GM12878 (cell line): ENCODE results near the gene JAKMIP1. TPM values are rescaled to one million over a fixed set of nuclear protein-coding genes. Genes with fewer than 3 reads are reported as not detected.

ENCODE experiments used
- ATAC-seq: fragments of 200-7000 bp; cut with Tn5 transposase; 3 replicates; pipeline ENCODE4 v1.9.1; 2020; ENCODE audit warnings: mild to moderate bottlenecking, moderate library complexity
- BruUV-seq: library from RNA; stranded (reverse); fragments of 400-500 nt; replicated peaks from 2 replicates; lab custom pipeline; 2021; lab: Mats Ljungman, UMichigan
- CTCF ChIA-PET: fragments of 300-600 bp; sonication (Branson Sonifier 250); formaldehyde crosslinking; extraction: SDS; loops from one replicate; lab custom pipeline; 2021; ENCODE audit warnings: inconsistent platforms; lab: Yijun Ruan, JAX
- POLR2A ChIA-PET: fragments of 350-600 bp; formaldehyde crosslinking; extraction: SDS; loops from one replicate; lab custom pipeline; 2021; ENCODE audit warnings: inconsistent platforms; lab: Charles Lee
- RAD21 ChIA-PET: fragments of 300-600 bp; sonication (Branson Sonifier 250); formaldehyde crosslinking; loops from one replicate; lab custom pipeline; 2023; ENCODE audit warnings: antibody characterized with exemption; ENCODE audit not compliant: unreplicated experiment; lab: Charles Lee
- SMC1A ChIA-PET: fragments of 300-600 bp; sonication (Branson Sonifier 250); formaldehyde crosslinking; loops from one replicate; lab custom pipeline; 2023; ENCODE audit not compliant: unreplicated experiment, uncharacterized antibody; lab: Charles Lee
- DNase-seq: peaks from one replicate; pipeline ENCODE4 v3.0.0-alpha.2; 2011; ENCODE audit warnings: low read depth, low spot score
- FAIRE-seq: peaks from 3 replicates; lab custom pipeline; 2011; peaks lifted over from hg19 to GRCh38; lab: Jason Lieb, UNC
- H2AFZ ChIP-seq: 2 replicates; pipeline ENCODE4 v1.6.0; 2011; ENCODE audit warnings: low read depth, low read length, control low read depth; ENCODE audit not compliant: control insufficient read depth
- H3K27ac ChIP-seq: 2 replicates; pipeline ENCODE4 v1.5.1; 2011; ENCODE audit warnings: control low read depth; ENCODE audit not compliant: control insufficient read depth, insufficient read depth
- H3K27me3 ChIP-seq, 2 experiments: replicated peaks in 1 of 2; 2 replicates each; pipeline versions ENCODE4 v1.6.0 to v1.6.1; 2011; ENCODE audit warnings: low read length in 1 of 2; ENCODE audit not compliant: control insufficient read depth in 2 of 2, insufficient read depth in 2 of 2
- H3K36me3 ChIP-seq, 2 experiments: 2 replicates each; pipeline ENCODE4 v1.5.1; 2011; ENCODE audit warnings: low read length in 1 of 2; ENCODE audit not compliant: control insufficient read depth in 2 of 2, insufficient read depth in 2 of 2
- H3K4me1 ChIP-seq: 2 replicates; pipeline ENCODE4 v1.6.1; 2011; ENCODE audit warnings: mild to moderate bottlenecking, low read length, moderate library complexity, mixed read lengths; ENCODE audit not compliant: control insufficient read depth, insufficient read depth
- H3K4me2 ChIP-seq: 2 replicates; pipeline ENCODE4 v1.6.0; 2011; ENCODE audit warnings: control low read depth; ENCODE audit not compliant: control insufficient read depth, insufficient read depth
- H3K4me3 ChIP-seq: fragments of 200-600 bp; sonication (generic); 2 replicates; pipeline ENCODE4 v1.5.1; 2016
- H3K79me2 ChIP-seq: 2 replicates; pipeline ENCODE4 v1.6.0; 2011; ENCODE audit warnings: low read length; ENCODE audit not compliant: control insufficient read depth, insufficient read depth
- H3K9ac ChIP-seq: 2 replicates; pipeline ENCODE4 v1.8.0; 2011; ENCODE audit warnings: low read length, control low read depth, mixed read lengths; ENCODE audit not compliant: control insufficient read depth, insufficient read depth
- H3K9me3 ChIP-seq: replicated peaks from 3 replicates; pipeline ENCODE4 v1.5.1; 2011; ENCODE audit warnings: mild to moderate bottlenecking, low read length; ENCODE audit not compliant: control insufficient read depth, insufficient read depth
- H4K20me1 ChIP-seq: 2 replicates; pipeline ENCODE4 v1.6.0; 2011; ENCODE audit not compliant: control insufficient read depth, insufficient read depth
- HDAC2 ChIP-seq: fragments of 200-600 bp; sonication (generic); IDR thresholded peaks from 2 replicates; pipeline ENCODE4 v1.6.1; 2017
- KAT2A ChIP-seq: conservative IDR thresholded peaks from 2 replicates; pipeline ENCODE4 v1.6.1; 2011; ENCODE audit warnings: low read depth, low read length; ENCODE audit not compliant: control insufficient read depth
- MTA3 ChIP-seq: IDR thresholded peaks from 2 replicates; pipeline ENCODE4 v1.6.1; 2012; ENCODE audit warnings: low read length, inconsistent platforms, borderline replicate concordance
- RUNX3 ChIP-seq: IDR thresholded peaks from 2 replicates; pipeline ENCODE4 v1.6.1; 2012; ENCODE audit warnings: low read length, inconsistent platforms
- SMAD5 ChIP-seq: IDR thresholded peaks from 2 replicates; pipeline ENCODE4 v1.6.1; 2016; ENCODE audit warnings: antibody characterized with exemption, low read depth
- SMC3 ChIP-seq: IDR thresholded peaks from 2 replicates; pipeline ENCODE4 v1.6.1; 2011; ENCODE audit warnings: low read length, improper control_type of control experiment, borderline replicate concordance
- YBX1 ChIP-seq: fragments of 450-650 bp; IDR thresholded peaks from 2 replicates; pipeline ENCODE4 v1.6.1; 2016; ENCODE audit warnings: antibody characterized with exemption
- WGBS: methylation state at CpG from one replicate; pipeline ENCODE4 v1.1.6; 2016; ENCODE audit warnings: low lambda C conversion rate; ENCODE audit not compliant: insufficient replicate concordance, insufficient coverage; ENCODE audit errors: missing lambda C conversion rate; 5-methylcytosine and 5-hydroxymethylcytosine counted together
- in situ Hi-C: fragments of 300-500 bp; cut with MboI; formaldehyde crosslinking; loops from 9 replicates; pipeline ENCODE4 v1.14.3; 2018; ENCODE audit warnings: mixed read lengths
- intact Hi-C: fragments of 100-400 bp; cut with micrococcal nuclease; formaldehyde crosslinking; loops from one replicate; pipeline ENCODE4 v1.14.2; 2022; ENCODE audit not compliant: unreplicated experiment
- polyA plus RNA-seq, 11 experiments: library from polyadenylated mRNA; depleted of rRNA in 4 of 11; unstranded in 6 of 11; stranded (reverse) in 5 of 11; fragments of >200 nt; fragmentation: Nextera tagmentation in 4 of 11; fragmentation: Illumina TruSeq in 1 of 11; extraction: Ambion mirVana in 4 of 11; extraction: Trizol in 1 of 11; gene quantifications; 1 replicate in 1 of 11; 2 replicates in 10 of 11; pipeline versions ENCODE4 v1.2.1 to v1.2.3, GENCODE V29; 2011 to 2016; ENCODE audit warnings: inconsistent platforms in 2 of 11, missing spikeins in 2 of 11, low read depth in 1 of 11
- total RNA-seq, 4 experiments: library from RNA; depleted of rRNA in 3 of 4; stranded (reverse); fragments of >200 nt in 3 of 4; fragmentation: Illumina TruSeq in 1 of 4; extraction: Trizol in 1 of 4; gene quantifications; 2 replicates each; pipeline versions ENCODE4 v1.2.1 to v1.2.3, GENCODE V29; 2013 to 2021
- TF ChIP-seq, protein P1 (sequence below): IDR thresholded peaks from 2 replicates; pipeline ENCODE4 v1.6.1; 2012; ENCODE audit warnings: improper control_type of control experiment, low read depth, low read length; ENCODE audit not compliant: insufficient replicate concordance
- TF ChIP-seq, protein P2 (sequence below), 3 experiments: IDR thresholded peaks in 2 of 3; conservative IDR thresholded peaks in 1 of 3; 2 replicates each; pipeline ENCODE4 v1.5.1; 2011; ENCODE audit warnings: low read depth in 3 of 3, low read length in 3 of 3, mild to moderate bottlenecking in 3 of 3, control low read depth in 2 of 3, moderate library complexity in 2 of 3, inconsistent platforms in 1 of 3, mixed read lengths in 1 of 3; ENCODE audit not compliant: control insufficient read depth in 2 of 3, insufficient read depth in 1 of 3; ENCODE audit errors: extremely low read depth in 1 of 3
- TF ChIP-seq, protein P3 (sequence below): fragments of 450-650 bp; IDR thresholded peaks from 2 replicates; pipeline ENCODE4 v1.6.1; 2016; ENCODE audit warnings: mild to moderate bottlenecking, moderate library complexity, borderline replicate concordance

JAKMIP1 gene
- total and polyA plus RNA-seq, 10 of the 15 experiments (the other 5 are each of a cell fraction or from before 2014, with no cell fraction given) = 0.52 to 16.7 (median 12.3) TPM

DNA sequence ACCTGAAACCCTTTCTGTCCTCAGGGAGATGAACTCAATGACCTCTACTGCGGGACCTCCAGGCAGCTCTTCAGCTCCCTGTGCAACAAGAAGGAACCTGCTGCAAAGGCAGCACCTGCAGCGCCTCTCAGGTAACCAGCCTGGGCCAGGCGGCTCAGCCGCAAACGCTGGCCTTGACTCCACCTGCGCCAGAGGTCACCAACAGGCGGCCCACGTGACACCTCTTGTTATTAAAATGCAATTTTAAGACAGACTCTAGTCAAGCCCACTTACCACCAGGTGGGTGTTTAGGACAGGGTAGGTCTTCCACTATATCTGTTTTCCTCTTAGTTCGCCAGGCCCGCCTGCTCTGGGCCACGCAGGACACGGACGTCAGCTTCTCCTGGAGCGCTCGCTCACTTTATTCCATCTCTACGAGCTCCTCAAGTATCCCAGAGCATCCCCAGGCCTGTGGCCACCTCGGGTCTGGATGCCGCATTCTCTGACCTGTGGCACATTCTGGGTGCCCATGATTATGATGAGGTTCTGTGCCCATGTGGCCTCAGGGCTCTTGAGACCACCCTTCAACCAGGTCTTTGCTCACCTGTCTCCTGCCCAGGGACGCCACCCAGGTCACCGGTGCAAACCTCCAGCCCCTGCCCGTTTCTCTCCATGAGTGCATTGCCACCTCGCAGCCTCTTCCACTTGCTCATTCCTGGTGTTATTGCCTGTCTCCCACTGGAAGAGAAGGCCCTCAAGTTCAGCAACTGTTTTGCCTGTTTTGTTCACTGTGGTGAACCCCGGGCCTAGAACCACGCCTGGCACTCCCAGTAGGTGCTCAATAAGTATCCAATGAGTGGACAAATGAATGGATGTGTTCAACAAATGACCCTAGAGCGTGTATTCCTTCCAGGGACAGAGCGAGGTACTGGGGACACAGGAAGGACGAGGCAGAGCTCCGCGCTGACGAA lies 32.8 kb upstream of the JAKMIP1 start:
- Histone ChIP-seq H4K20me1 (no peaks in the 10 kb centered on the region), H3K36me3 (no peaks in the 10 kb centered on the region), H3K9ac (no peak overlapping the region), H3K4me3 (no peak overlapping the region), H3K9me3 (no peaks in the 10 kb centered on the region), H3K4me1 (no peaks in the 10 kb centered on the region), H2AFZ (no peak overlapping the region), H3K4me2 (no peak overlapping the region), H3K79me2 (no peaks in the 10 kb centered on the region), H3K27ac (no peak overlapping the region), H3K27me3 (no peaks in the 10 kb centered on the region; a peak in 2 of 4 replicates)
- in situ Hi-C loops = no loop called here
- ATAC-seq (no peak), DNase-seq (no peak), FAIRE-seq (no peak)
- POLR2A ChIA-PET = no interaction called here
- SMC1A ChIA-PET = interaction anchor here (1.5 kb wide), 1 partner anchor 17 kb away, joined by 3 read pairs; no protein-coding TSS in a partner anchor
- RAD21 ChIA-PET = no interaction called here
- CTCF ChIA-PET = no interaction called here
- intact Hi-C loops = no loop called here
- no TSS peak for BruUV-seq
- WGBS = 53% methylated on average over 30 of the region's 30 CpGs
- TF ChIP-seq, protein P1, sequence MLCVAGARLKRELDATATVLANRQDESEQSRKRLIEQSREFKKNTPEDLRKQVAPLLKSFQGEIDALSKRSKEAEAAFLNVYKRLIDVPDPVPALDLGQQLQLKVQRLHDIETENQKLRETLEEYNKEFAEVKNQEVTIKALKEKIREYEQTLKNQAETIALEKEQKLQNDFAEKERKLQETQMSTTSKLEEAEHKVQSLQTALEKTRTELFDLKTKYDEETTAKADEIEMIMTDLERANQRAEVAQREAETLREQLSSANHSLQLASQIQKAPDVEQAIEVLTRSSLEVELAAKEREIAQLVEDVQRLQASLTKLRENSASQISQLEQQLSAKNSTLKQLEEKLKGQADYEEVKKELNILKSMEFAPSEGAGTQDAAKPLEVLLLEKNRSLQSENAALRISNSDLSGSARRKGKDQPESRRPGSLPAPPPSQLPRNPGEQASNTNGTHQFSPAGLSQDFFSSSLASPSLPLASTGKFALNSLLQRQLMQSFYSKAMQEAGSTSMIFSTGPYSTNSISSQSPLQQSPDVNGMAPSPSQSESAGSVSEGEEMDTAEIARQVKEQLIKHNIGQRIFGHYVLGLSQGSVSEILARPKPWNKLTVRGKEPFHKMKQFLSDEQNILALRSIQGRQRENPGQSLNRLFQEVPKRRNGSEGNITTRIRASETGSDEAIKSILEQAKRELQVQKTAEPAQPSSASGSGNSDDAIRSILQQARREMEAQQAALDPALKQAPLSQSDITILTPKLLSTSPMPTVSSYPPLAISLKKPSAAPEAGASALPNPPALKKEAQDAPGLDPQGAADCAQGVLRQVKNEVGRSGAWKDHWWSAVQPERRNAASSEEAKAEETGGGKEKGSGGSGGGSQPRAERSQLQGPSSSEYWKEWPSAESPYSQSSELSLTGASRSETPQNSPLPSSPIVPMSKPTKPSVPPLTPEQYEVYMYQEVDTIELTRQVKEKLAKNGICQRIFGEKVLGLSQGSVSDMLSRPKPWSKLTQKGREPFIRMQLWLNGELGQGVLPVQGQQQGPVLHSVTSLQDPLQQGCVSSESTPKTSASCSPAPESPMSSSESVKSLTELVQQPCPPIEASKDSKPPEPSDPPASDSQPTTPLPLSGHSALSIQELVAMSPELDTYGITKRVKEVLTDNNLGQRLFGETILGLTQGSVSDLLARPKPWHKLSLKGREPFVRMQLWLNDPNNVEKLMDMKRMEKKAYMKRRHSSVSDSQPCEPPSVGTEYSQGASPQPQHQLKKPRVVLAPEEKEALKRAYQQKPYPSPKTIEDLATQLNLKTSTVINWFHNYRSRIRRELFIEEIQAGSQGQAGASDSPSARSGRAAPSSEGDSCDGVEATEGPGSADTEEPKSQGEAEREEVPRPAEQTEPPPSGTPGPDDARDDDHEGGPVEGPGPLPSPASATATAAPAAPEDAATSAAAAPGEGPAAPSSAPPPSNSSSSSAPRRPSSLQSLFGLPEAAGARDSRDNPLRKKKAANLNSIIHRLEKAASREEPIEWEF = no peak
- TF ChIP-seq RUNX3 (no peak), SMC3 (no peak), SMAD5 (no peak), KAT2A (no peak), MTA3 (no peak), HDAC2 (no peak), YBX1 (no peak)
- TF ChIP-seq, protein P2, sequence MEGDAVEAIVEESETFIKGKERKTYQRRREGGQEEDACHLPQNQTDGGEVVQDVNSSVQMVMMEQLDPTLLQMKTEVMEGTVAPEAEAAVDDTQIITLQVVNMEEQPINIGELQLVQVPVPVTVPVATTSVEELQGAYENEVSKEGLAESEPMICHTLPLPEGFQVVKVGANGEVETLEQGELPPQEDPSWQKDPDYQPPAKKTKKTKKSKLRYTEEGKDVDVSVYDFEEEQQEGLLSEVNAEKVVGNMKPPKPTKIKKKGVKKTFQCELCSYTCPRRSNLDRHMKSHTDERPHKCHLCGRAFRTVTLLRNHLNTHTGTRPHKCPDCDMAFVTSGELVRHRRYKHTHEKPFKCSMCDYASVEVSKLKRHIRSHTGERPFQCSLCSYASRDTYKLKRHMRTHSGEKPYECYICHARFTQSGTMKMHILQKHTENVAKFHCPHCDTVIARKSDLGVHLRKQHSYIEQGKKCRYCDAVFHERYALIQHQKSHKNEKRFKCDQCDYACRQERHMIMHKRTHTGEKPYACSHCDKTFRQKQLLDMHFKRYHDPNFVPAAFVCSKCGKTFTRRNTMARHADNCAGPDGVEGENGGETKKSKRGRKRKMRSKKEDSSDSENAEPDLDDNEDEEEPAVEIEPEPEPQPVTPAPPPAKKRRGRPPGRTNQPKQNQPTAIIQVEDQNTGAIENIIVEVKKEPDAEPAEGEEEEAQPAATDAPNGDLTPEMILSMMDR (IDR thresholded peaks at IDR 0.05 in 2 of 3, conservative IDR thresholded peaks at IDR 0.05 in 1 of 3; ENCODE audit: control insufficient read depth in 2 of 3, extremely low read depth in 1 of 3, insufficient read depth in 1 of 3, low read depth in 3 of 3, low read length in 3 of 3) = no peak
- TF ChIP-seq, protein P3, sequence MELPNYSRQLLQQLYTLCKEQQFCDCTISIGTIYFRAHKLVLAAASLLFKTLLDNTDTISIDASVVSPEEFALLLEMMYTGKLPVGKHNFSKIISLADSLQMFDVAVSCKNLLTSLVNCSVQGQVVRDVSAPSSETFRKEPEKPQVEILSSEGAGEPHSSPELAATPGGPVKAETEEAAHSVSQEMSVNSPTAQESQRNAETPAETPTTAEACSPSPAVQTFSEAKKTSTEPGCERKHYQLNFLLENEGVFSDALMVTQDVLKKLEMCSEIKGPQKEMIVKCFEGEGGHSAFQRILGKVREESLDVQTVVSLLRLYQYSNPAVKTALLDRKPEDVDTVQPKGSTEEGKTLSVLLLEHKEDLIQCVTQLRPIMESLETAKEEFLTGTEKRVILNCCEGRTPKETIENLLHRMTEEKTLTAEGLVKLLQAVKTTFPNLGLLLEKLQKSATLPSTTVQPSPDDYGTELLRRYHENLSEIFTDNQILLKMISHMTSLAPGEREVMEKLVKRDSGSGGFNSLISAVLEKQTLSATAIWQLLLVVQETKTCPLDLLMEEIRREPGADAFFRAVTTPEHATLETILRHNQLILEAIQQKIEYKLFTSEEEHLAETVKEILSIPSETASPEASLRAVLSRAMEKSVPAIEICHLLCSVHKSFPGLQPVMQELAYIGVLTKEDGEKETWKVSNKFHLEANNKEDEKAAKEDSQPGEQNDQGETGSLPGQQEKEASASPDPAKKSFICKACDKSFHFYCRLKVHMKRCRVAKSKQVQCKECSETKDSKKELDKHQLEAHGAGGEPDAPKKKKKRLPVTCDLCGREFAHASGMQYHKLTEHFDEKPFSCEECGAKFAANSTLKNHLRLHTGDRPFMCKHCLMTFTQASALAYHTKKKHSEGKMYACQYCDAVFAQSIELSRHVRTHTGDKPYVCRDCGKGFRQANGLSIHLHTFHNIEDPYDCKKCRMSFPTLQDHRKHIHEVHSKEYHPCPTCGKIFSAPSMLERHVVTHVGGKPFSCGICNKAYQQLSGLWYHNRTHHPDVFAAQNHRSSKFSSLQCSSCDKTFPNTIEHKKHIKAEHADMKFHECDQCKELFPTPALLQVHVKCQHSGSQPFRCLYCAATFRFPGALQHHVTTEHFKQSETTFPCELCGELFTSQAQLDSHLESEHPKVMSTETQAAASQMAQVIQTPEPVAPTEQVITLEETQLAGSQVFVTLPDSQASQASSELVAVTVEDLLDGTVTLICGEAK = no peak
